Spleen (tissue), 7 donors: ENCODE data around the gene PLXND1.
A peak's percentile ranks its signal among the peaks of the same experiment; 100 is the strongest.

ENCODE experiments used
- CTCF ChIP-seq, 11 experiments: fragments of 200-600 bp in 7 of 11; fragments of 450-650 bp in 4 of 11; sonication (generic) in 4 of 11; IDR thresholded peaks in 8 of 11; conservative IDR thresholded peaks in 3 of 11; 1 replicate in 7 of 11; 2 replicates in 4 of 11; pipeline versions ENCODE4 v1.4.0 to v1.8.0; 2016 to 2021; ENCODE audit warnings: antibody characterized with exemption in 11 of 11, inconsistent platforms in 4 of 11, mild to moderate bottlenecking in 1 of 11
- POLR2A ChIP-seq, 3 donors: fragments of 450-650 bp; IDR thresholded peaks; one replicate each; pipeline ENCODE4 v1.5.1; 2017; ENCODE audit warnings: antibody characterized with exemption in 3 of 3, mild to moderate bottlenecking in 1 of 3
- POLR2AphosphoS5 ChIP-seq, 3 donors: sonication (generic); formaldehyde crosslinking; IDR thresholded peaks; one replicate each; pipeline ENCODE4 v1.5.1; 2017; ENCODE audit warnings: antibody characterized with exemption in 3 of 3
- donor health status: DM: no; HTN: no; CAD: no; lungs with moderate emphysema.
- donor health status: DM: no; HTN: no; CAD: no.
- donor health status: DM: no; HTN: no; CAD: no.

GRCh38 chr3:129555616-129556357 lies 50.7 kb downstream of the PLXND1 start:
- no peak for TF ChIP-seq CTCF (IDR thresholded peaks at IDR 0.05 in 8 of 11, conservative IDR thresholded peaks at IDR 0.05 in 3 of 11)
- peak in 2 of 3 donors; percentile 23 to 57 for TF ChIP-seq POLR2AphosphoS5 (IDR thresholded peaks at IDR 0.05)
- no peak for TF ChIP-seq POLR2A (IDR thresholded peaks at IDR 0.05)
